ENCODE results near the gene JARID2.
"Not testable (repeated sequence)": the region's sequence is repeated elsewhere in the genome, so short reads cannot be mapped to it uniquely, and the experiment has no call there.

The JARID2 gene

DNA sequence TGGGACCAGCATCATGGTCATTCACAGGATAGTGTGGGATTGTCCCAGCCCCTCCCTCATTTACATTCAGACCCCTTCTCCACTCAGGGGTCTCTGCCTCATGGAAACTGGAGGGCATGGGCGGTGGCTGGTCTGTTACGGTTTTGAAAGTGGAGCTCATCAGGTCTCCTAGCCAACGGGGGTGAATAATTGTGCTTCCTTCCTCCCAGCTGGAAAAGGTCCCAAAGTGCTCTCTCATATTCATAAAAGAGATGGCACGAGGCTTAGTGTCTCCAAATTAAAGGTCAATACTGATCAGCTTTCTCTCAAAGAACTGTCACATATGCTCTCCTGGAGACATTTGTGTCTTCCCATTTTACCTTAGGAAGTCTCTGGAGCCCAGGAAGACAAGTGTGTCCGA is 19.9 kb downstream of the JARID2 start:
- DNase-seq: no peak

DNA sequence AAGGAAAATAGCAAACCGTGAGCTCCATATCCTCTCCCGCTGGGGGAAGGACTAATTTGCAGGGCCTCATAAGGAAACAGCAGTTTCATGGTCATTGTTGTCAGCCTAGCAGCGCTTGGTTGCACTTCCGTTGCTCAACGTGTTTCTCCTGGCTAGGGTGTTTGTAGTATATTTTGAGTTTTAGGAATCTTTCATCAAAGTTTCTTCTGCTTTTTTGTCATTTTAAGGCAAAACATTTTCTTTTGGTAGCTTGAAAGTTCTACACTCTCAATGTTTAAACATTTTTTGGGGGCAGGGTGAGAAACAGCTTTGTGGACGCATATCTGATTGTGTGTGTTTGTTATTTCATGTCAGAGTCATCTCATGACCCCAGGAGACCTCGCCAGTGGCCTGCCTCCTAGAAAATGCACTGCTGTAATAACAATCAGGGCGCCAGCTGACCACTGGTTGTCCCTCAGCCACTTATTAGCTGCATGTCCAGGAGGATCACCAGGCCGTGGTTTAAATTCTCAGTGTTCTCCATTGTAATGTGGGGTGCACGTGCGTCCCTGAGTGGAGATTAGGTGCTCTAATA is 20.6 kb downstream of the JARID2 start:
- no peak for DNase-seq

DNA sequence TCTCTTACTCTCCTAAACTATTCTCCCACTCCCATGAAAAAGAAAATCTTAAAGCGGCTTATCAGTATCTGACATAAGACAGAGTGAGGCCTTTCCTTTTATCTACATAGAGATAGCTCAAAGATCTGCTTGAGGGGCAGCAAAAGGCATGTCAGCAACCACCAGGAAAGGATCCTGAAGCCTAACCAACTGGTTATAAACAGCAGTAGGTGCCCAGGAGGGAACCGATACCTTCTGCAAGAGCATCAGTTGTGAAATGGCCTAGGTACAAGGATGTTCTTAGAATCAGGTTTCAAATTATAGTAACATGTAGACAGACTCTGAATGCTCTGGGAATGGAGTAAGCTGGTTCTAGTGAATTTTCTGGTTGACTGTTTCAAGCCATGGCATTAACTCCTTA is 21.4 kb downstream of the JARID2 start:
- no peak for DNase-seq

DNA sequence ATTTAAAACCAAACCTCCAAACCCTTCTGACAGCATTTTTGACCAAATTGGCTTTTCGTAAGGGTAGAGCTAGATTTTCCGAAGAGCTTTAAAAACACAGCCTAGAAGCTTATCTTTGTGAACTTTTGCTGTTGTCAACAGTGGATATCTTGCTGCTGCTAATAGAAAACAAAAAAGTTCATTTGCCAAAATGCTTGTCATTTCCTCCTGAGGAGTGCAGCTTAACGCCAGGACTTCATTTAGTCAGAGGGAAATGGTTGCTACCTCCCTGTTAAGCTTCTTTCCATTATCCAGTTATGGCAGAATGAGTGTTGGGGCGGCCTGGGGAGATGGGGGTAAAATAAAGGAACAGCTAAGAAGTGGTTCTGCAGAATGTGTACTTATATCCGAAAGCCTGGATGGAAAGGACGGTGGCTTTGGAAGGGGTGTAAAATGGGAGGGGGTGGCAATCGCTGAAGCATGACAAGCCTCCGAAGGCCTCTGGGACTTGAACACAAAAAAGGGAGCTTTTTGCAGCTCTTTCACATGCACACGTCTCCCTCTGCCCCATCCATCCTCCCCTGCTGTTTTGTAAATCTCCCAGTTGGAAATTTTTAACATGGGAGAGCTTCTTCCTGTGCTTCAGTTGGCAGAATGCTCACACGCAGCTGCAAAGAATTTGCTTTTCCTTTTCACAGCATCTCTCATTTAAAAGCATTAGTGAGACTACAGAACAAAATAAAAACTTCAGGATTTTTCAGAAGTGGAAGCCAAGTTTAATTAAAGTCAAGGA is 22.5 kb downstream of the JARID2 start:
- no peak for DNase-seq

DNA sequence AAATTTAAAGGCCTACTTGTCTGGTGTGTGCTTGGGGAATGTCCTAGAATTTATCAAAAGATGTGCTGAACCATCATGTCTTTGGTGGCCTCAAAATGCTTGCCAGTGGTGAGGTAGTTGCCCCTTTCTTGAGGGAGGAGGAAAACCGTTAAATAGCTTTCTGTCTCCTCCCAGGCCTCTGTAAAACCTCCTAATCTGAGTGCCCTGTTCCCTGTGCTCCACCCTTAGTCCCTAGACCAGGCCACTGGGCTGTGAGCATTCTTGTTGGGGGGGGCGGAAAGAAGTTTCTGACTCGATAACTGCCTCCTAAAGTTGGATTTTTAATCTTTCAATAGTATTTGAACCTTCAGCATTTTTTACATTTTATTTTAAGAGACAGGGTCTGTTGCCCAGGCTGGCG is 23.1 kb downstream of the JARID2 start:
- DNase-seq: no peak

DNA sequence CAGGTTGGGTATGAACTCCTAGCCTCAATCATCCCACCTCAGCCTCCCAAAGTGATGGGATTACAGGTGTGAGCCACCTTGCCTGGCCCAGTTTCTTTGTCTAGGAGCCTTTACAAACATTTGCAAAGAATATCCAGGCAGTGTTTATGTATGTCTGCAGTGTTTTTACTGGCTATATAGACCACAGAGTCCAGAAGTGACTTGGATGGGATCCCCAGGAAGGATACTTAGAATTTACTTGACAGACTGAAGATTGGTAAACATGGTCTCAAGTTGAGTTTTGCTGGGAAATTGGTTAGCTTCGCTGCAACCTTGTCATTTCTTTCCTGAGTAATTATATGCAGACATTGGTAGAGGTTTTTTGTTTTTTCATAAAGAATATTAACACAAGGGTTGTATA is 23.8 kb downstream of the JARID2 start:
- DNase-seq: no peak

DNA sequence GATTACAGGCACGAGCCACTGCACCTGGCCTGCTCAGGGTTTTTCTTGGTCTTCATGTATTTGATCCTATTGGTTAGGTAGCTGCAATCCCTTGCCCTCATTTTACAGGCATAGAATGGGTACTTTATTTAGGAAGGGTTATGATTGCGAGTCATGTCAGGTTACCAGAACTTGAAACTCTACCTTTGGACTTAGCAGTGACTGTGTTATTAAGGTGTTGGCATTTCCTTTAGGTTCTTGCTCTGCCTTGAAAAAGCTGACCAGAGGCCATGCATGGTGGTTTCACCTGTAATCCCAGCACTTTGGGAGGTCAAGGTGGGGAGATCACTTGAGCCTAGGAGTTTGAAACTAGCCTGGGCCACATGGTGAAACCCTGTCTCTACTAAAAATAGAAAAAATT is 24.5 kb downstream of the JARID2 start:
- DNase-seq: no peak

DNA sequence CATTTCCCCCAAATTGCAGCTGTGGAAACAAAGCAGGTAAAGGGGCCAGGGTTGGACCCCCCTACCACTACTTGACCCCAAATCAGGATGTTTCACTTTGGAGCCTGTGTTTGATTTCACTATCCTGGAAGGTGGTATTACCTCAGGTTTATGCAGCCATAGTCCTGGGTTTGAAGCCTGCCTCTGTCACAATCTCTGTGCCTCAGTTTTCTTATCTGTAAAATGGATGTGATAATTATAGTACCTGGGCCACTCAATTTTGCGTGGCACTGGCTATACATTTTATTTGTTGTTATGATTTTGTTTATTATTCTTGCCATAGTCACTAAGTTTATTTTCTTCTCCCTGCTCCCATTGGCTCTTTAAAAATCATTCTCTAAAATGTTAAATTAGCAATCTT is 26.7 kb downstream of the JARID2 start:
- DNase-seq: no peak

DNA sequence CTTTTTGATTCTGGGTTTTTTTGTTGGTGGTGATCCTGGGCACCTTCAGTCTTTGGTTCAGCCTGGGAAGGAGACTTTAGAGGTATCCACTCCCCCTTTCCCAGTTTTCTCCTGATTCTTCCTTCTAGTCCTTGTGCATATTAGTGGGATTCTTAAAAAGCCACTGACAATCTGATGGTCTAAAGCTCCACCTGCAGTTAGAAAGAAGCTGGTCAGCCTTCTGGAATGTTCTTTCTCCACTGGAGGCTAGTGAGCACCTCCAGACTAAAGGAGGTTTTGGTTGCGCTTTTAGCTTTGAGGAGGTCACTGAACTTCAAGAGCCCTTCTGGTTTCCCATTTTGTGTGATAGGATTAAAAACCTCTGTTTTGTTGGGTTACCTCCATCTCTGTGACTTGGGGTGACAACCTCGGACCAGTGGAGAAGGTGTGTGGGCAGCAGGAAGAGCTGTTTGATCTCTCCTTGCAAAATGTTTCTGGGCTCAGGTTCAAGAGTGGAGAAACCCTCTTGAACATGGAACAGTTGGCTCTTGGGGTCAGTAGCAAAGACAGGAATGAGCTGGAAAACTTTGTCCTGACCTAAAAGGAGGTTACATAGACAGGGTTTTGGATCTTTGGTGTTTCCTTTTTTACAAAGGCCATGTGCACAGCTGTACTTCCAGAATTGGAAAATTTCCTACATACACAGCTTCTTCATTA is 29.0 kb downstream of the JARID2 start:
- DNase-seq: no peak

DNA sequence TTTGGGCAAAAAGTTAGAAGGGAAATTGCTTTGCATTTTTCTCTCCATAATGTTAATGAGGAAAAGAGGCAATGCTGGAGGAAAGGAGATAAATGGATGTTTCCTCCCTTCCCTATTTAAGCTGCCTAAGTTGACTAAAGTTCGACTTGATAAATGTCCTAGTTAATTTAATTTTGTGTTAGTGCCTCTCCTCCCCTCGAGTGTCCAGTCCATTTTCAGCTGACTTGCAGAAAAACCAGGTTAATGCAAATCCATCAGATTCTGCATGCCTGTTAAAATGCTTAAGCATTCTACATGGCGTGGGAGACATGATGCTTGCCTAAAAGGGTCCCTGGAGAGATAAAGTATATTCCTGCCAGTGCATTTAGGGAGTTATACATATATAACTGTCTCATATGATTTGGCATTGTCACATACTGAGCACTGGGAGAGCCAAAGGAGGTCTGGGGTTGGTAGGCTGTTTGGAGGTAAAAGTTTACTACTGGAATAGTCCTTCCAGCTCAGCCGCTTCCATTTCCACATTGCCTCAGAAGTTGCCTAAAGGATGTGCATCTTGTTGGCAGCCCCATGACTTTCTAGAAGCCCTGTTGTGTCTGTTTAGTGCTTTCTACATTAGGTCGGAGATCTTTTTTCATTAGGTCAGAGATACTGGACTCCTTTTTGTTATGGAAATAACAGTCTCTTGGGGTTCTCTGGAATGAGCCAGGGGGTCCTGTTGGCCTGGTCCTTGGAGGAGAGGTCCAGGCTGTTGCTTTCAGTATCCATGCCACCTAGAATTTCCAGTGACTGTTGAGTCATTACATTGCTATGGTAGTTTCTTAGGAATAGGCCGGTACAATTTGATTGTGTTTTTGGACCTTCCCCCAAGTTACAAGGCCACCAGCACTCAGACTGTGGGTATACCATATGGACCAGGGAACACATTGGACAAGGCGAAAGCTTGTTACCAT is 30.4 kb downstream of the JARID2 start:
- no peak for DNase-seq

DNA sequence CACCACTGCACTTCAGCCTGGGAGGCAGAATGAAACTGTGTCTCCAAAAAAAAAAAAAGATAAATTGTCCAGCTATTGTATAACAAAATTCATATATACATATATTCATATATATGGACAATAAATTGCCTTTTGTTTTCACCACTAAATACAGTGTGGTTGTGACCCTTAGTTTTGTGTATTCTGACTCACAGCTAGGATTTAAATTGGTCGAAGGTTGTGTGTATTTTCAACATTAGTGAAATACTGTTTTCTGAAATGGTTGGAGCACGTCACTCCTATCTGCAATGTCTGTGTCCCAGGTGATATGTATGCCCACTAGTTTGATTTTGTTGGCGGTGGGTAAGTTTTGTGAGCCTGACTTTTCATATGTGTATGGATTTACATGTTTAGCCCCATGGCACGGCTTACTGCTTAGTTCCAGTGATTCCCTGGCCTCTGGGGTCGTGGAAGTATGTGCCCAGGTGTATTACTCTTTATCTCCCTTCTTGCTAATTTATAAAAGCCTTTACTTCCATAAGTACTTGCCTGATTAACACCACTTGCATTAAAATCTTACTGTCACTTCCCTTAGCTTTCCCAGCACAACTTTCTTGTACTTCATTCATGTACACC is 33.3 kb downstream of the JARID2 start:
- DNase-seq: no peak

DNA sequence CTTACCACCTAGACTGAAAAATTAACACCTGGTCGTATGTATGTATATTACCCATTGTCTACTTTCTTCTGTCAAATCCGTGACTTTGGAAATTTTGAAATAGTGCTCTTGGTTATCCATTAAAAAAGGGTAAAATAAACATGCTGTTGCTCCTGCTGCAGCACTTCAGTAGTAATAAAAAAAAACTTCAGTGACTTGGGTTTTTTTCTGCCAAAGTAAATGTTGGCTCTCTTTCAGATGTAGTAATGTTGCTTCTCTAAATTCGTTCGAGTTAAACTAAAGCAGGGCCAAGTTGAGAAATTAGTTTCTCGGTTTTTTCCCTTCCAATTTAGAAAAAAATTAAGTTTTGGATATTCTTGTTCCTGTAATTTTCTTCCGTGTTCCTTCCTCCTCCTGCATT is 34.2 kb downstream of the JARID2 start:
- DNase-seq: no peak

DNA sequence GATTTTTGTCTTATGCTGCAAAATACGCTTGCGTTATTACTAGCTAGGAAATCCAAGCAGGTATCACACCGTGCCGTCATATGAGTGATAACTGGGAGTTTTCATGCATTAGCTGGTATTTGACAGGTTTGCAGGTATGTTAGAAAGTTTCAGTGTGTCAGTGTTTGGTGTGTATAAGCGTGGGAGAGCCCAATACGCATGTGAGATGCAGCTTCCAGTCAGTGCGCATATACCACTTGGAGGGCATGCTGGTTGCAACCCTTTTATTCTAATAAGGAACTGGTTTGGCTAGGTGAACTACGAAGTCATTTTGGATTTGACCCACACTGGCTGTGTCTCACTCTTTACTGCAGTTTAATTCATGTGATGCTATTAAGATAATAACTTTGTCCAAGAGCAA is 35.1 kb downstream of the JARID2 start:
- no peak for DNase-seq

DNA sequence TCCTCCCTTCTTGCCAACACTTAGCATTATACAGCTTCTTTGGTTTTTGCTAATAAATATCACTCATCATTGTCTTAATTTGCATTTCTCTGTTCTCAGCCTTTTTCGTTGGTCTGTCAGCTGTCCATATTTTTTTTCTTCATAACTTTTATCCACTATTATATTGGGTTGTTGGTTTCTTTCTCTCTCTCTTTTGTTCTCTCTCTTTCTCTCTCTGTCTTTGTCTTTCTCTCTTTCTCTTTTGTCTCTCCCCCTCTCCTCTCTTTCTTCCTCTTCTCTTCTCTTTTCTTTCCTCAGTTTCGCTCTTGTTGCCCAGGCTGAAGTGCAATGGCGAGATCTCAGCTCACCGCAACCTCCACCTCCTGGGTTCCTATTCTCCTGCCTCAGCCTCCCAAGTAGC is 36.5 kb downstream of the JARID2 start:
- no peak for DNase-seq

DNA sequence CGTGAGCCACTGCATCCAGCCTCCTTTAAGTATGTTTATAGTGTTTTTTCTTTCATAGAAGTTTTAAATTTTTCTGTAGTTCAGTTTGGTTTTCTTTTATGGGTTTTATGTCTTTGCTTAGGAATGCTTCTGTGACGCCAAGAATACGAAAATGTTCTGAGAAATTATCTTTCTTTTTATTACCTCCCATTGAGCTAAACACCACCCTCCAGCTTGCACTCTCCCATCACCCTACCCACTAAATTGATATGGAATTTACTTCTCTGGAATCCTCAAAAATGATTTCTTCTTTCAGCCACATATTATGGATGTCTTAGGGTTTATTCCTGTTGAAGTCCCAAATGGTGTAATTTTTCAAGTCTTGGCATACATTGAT is 38.1 kb downstream of the JARID2 start:
- no peak for DNase-seq

DNA sequence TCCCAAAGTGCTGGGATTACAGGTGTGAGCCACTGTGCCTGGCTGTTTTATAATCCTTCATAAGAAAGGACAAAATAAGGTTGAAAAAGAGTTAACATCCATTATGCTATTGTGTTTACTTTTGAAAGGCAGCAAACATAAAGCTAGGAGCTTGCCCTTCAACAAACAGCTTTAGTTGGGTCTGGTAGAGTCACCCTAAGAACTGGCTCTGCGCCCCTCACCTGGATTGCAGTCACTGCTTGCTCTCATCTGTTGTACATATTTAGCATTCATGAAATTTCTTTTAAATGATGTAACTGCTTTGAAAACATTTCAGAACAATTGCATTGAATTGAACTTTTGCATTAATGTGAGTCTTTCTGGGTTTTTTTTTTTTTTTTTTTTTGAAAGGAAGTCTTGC is 38.9 kb downstream of the JARID2 start:
- DNase-seq: no peak

DNA sequence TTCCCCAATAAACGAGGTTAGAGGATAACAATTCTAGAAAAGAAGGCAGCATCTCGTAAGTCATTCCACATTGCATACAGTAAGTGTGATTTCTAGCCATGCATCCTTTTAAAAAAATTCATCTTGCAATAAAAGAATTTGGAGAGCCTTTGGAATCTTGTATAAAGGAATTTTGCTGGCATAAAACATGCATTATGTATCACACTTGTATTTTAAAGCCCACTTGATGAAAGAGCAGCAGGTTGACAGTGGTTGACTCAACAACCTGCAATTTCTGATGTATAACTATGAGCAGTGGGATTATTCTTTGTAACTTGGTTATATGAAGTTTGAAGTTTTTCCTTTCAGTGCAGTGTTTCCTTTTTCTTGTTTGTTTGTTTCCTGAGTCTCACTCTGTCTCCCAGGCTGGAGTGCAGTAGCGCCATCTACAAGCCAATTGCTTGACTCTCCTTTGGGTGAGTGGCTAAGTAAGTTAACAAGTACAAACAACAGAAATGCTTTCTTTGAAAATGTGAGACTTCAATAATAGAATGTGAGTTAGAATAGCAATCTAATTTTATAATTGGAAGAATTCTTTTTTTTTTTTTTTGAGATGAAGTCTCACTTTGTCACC is 39.9 kb downstream of the JARID2 start:
- no peak for DNase-seq

DNA sequence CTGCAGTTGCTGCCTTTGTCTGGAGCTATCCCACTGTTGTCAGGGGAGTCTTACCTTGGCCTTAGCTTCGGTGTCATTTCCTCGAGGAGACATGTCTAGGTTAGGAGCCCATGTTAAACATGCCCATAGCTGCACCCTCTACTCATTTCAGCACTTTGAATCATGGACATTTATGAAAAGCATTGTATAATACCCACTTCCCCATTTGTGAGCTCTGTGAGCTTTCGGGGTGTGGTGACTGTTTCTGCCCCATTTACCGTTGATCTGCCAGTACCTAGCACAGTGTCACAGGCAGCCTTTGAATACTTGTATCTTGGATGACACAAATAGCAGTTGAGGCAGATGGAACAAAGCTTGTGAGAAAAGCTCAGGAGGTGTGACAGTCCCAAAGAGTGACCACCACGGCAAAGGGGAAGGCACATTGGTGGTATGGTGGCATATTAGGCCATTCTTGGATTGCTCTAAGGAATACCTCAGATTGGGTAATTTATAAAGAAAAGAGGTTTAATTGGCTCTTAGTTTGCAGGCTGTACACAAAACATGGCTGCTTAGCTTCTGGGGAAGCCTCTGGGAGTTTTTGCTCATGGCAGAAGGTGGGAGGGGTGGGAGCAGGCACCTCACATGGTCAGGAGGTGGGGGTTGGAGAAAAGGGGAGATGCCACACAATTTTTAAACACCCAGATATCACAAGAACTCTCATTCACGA is 42.0 kb downstream of the JARID2 start:
- no peak for DNase-seq

DNA sequence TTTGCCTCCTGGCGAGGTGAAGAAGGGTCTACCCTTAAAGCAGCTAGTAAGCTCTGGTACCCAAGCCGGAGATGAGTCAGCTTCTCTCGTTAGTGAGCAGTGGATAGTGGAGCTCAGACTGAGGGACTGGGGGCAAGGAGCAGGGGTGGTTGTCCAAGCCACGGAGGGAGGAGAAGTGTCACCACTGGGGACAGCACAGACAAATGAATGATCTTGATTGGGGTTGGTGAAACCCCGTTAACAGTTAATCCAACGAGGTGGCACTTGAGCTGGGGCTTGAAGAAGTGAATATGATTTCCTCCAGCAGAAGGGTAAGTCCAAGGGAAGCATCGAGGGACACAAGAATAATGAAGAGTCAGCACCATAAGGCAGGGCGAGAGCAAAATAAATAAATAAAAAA is 43.0 kb downstream of the JARID2 start:
- DNase-seq: no peak

DNA sequence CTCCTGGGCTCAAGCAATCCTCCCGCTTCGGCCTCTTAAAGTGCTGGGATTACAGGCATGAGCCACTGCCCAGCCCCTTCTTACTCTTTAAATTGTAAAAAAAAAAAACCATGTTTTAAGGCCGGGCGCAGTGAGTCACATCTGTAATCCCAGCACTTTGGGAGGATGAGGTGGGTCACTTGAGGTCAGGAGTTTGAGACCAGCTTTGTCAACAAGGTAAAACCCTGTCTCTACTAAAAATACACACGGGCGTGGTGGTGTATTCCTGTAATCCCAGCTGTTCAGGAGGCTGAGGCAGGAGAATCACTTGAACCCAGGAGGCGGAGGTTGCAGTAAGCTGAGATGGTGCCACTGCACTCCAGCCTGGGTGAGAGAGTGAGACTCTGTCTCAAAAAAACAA is 43.6 kb downstream of the JARID2 start:
- DNase-seq: not testable (repeated sequence)

DNA sequence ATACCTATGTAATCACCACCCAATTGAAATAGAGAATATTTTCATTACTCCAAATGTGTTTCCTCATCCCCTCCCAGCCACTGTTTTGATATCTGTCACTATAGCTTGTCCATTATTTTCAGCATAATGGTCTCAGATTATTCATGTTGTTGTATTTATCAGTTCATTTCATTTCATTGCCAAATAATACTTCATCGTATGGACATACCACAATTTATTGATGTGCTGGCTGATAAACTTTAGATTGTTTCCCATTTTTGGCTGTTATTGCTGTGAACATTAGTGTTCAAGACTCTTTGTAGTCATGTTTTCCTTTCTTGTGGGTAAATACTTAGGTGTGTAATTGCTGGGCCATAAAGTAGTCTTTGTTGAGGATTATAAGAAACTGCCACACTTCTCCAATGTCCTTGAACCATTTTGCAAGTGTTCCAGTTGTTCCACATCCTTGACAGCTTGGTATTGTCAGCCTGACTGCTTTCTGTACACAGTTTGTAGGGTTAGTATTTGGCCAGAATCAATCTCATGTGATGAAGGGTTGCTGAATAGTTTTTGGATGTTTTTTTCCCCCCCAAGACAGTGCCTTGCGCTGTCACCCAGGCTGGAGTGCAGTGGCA is 44.3 kb downstream of the JARID2 start:
- DNase-seq: no peak

Measured in stimulated activated naive CD4-positive, alpha-beta T cell treated with Interleukin-2 at 50 U/mL for 16 hours (primary cell).